Panc1 (cell line): Measurements from ENCODE around the gene AKT1. TPM values are rescaled to one million over a fixed set of nuclear protein-coding genes. Genes with fewer than 3 reads are reported as not detected.

ENCODE experiments used
- ATAC-seq: fragments of 200-7000 bp; cut with Tn5 transposase; 2 replicates; pipeline ENCODE4 v1.9.1; 2020; ENCODE audit warnings: mild to moderate bottlenecking, moderate library complexity
- BruUV-seq: library from RNA; stranded (reverse); fragments of 400-500 nt; replicated peaks from 2 replicates; lab custom pipeline; 2021; lab: Mats Ljungman, UMichigan
- CTCF ChIA-PET: fragments of 300-600 bp; sonication (Branson Sonifier 250); formaldehyde crosslinking; loops from one replicate; lab custom pipeline; 2022; ENCODE audit warnings: antibody characterized with exemption; lab: Charles Lee
- POLR2A ChIA-PET: fragments of 300-600 bp; sonication (Branson Sonifier 250); formaldehyde crosslinking; loops from one replicate; lab custom pipeline; 2022; ENCODE audit warnings: antibody characterized with exemption; lab: Charles Lee
- DNase-seq: peaks from one replicate; pipeline ENCODE4 v3.0.0-alpha.2; 2010; ENCODE audit warnings: low read depth, low spot score
- H3K27ac ChIP-seq: 2 replicates; pipeline ENCODE4 v1.5.1; 2011; ENCODE audit warnings: mild to moderate bottlenecking, low read length, inconsistent platforms
- H3K27me3 ChIP-seq: fragments of 200-500 bp; sonication (Bioruptor generic); 2 replicates; pipeline ENCODE4 v1.6.0; 2014; ENCODE audit warnings: low read length, inconsistent platforms; ENCODE audit not compliant: control insufficient read depth, insufficient read depth
- H3K36me3 ChIP-seq: fragments of 200-500 bp; sonication (Bioruptor generic); 2 replicates; pipeline ENCODE4 v1.5.1; 2014; ENCODE audit warnings: inconsistent platforms, mild to moderate bottlenecking, low read length, moderate library complexity; ENCODE audit not compliant: control insufficient read depth, insufficient read depth
- H3K4me1 ChIP-seq: 2 replicates; pipeline ENCODE4 v1.5.1; 2011; ENCODE audit warnings: inconsistent platforms, mild to moderate bottlenecking, low read length, moderate library complexity; ENCODE audit not compliant: control insufficient read depth, insufficient read depth
- H3K4me3 ChIP-seq, 2 experiments: 2 replicates each; pipeline ENCODE4 v1.5.1; 2011 to 2012; ENCODE audit warnings: low read depth in 2 of 2, low read length in 2 of 2, mild to moderate bottlenecking in 2 of 2, inconsistent platforms in 1 of 2, moderate library complexity in 1 of 2
- H3K9me3 ChIP-seq: fragments of 200-500 bp; sonication (Bioruptor generic); 2 replicates; pipeline ENCODE4 v1.5.1; 2014; ENCODE audit warnings: low read depth, mild to moderate bottlenecking, inconsistent platforms, low read length, moderate library complexity; ENCODE audit not compliant: control insufficient read depth, insufficient read depth
- POLR2AphosphoS5 ChIP-seq: IDR thresholded peaks from 2 replicates; pipeline ENCODE4 v1.6.1; 2012; ENCODE audit warnings: mild to moderate bottlenecking, low read depth, low read length, moderate library complexity
- REST ChIP-seq, 2 experiments: IDR thresholded peaks; 2 replicates each; pipeline ENCODE4 v1.6.1; 2011 to 2012; ENCODE audit warnings: low read depth in 2 of 2, control low read depth in 1 of 2, low read length in 1 of 2, mild to moderate bottlenecking in 1 of 2, moderate library complexity in 1 of 2; ENCODE audit not compliant: insufficient read depth in 1 of 2
- SIN3A ChIP-seq: IDR thresholded peaks from 2 replicates; pipeline ENCODE4 v1.6.1; 2012; ENCODE audit warnings: low read depth, mild to moderate bottlenecking, low read length, moderate library complexity, borderline replicate concordance; ENCODE audit not compliant: insufficient read depth
- TCF7L2 ChIP-seq: IDR thresholded peaks from 2 replicates; pipeline ENCODE4 v1.6.1; 2011; ENCODE audit warnings: mild to moderate bottlenecking, low read depth, low read length, inconsistent platforms
- in situ Hi-C: cut with HindIII; loops from 2 replicates; pipeline ENCODE4 v1.10.0; 2016; ENCODE audit warnings: low sequenced_read_pairs, low pct_unique_long_range_greater_than_20kb
- intact Hi-C: fragments of 100-400 bp; cut with micrococcal nuclease; formaldehyde crosslinking; loops from one replicate; pipeline ENCODE4 v1.10.0; 2022; ENCODE audit not compliant: unreplicated experiment
- total RNA-seq: library from RNA; stranded (reverse); gene quantifications from one replicate; pipeline ENCODE4 v1.2.1, GENCODE V29; 2021; ENCODE audit not compliant: unreplicated experiment
- TF ChIP-seq, protein P1 (sequence below): fragments of 450-650 bp; IDR thresholded peaks from 2 replicates; pipeline ENCODE4 v1.5.1; 2017; ENCODE audit warnings: mild to moderate bottlenecking

AKT1 gene
- total RNA-seq, 1 experiment from 2014 or later: 175 TPM

- in situ Hi-C loops: no loop called here
- no peaks in the 10 kb centered on the region for H3K4me1 ChIP-seq
- H3K27me3 ChIP-seq: no peaks in the 10 kb centered on the region
- CTCF ChIA-PET: interaction anchor here (1.1 kb wide), 1 partner anchor 9 kb away, joined by 3 read pairs; no protein-coding TSS in a partner anchor
- no peaks in the 10 kb centered on the region; the same call in 1 of the 2 replicates for H3K36me3 ChIP-seq
- no peaks in the 10 kb centered on the region for H3K9me3 ChIP-seq
- H3K4me3 ChIP-seq: no peak overlapping the region
- ATAC-seq (no peak), DNase-seq (no peak)
- POLR2A ChIA-PET: no interaction called here
- H3K27ac ChIP-seq: no peak overlapping the region
- intact Hi-C loops: no loop called here
- BruUV-seq: no TSS peak
- TF ChIP-seq POLR2AphosphoS5: no peak
- TF ChIP-seq, protein P1, sequence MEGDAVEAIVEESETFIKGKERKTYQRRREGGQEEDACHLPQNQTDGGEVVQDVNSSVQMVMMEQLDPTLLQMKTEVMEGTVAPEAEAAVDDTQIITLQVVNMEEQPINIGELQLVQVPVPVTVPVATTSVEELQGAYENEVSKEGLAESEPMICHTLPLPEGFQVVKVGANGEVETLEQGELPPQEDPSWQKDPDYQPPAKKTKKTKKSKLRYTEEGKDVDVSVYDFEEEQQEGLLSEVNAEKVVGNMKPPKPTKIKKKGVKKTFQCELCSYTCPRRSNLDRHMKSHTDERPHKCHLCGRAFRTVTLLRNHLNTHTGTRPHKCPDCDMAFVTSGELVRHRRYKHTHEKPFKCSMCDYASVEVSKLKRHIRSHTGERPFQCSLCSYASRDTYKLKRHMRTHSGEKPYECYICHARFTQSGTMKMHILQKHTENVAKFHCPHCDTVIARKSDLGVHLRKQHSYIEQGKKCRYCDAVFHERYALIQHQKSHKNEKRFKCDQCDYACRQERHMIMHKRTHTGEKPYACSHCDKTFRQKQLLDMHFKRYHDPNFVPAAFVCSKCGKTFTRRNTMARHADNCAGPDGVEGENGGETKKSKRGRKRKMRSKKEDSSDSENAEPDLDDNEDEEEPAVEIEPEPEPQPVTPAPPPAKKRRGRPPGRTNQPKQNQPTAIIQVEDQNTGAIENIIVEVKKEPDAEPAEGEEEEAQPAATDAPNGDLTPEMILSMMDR: no peak
- no peak for TF ChIP-seq TCF7L2
- no peak for TF ChIP-seq SIN3A
- no peak for TF ChIP-seq REST (IDR thresholded peaks at IDR 0.05; ENCODE audit: insufficient read depth in 1 of 2, low read depth in 2 of 2, low read length in 1 of 2)
These were observed 15.6 kb downstream of the AKT1 start for GRCh38 chr14:104779776-104780512.

DNA sequence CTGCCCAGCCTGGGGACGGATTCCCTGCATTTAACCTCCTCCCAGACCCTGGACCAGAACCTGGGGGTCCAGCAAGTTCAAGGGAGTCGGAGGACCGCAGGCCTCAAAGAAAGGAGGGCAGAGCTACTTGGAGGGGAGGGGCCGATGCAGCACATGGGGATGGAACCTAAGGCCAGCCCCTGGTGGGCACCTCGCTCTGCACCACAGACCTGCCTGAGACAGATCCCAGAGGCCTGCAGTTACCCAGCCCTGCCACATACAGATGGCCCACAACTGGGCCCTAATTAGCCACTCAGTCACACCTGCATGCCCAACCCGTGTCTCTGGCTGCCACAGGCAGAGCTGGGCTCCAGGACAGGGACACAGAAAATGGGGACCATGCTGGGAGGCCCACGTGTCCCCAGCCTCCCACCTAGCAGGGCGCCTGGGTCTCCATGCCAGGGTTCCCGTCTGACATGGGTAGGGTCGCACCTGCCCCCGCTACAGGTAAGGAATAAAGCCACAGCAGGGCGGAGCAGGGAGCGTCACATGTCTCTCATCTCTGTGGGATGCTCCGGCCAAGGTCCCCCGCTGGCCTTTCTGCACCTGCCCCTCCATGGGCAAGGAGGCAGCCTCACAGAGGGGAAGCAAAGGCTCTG is 16.7 kb downstream of the AKT1 start:
- intact Hi-C loops (no loop called here), in situ Hi-C loops (no loop called here)
- Histone ChIP-seq H3K27me3 (no peaks in the 10 kb centered on the region), H3K4me1 (no peaks in the 10 kb centered on the region), H3K4me3 (no peak overlapping the region), H3K27ac (no peak overlapping the region), H3K36me3 (no peaks in the 10 kb centered on the region; the same call in 1 of the 2 replicates), H3K9me3 (no peaks in the 10 kb centered on the region)
- TF ChIP-seq, protein P1: no peak
- ATAC-seq (peak; percentile 44; the same call in 1 of the 2 replicates), DNase-seq (no peak)
- ChIA-PET POLR2A (no interaction called here), CTCF (no interaction called here)
- no TSS peak for BruUV-seq
